Measurements from ENCODE around the gene ZNF326. TPM values are rescaled to one million over a fixed set of nuclear protein-coding genes. Genes with fewer than 3 reads are reported as not detected.
"Not testable (repeated sequence)": the region's sequence is repeated elsewhere in the genome, so short reads cannot be mapped to it uniquely, and the experiment has no call there.

The ZNF326 gene
- total and polyA plus RNA-seq, 4 donors, result 15.7 to 61.2 (median 43.3) TPM

DNA sequence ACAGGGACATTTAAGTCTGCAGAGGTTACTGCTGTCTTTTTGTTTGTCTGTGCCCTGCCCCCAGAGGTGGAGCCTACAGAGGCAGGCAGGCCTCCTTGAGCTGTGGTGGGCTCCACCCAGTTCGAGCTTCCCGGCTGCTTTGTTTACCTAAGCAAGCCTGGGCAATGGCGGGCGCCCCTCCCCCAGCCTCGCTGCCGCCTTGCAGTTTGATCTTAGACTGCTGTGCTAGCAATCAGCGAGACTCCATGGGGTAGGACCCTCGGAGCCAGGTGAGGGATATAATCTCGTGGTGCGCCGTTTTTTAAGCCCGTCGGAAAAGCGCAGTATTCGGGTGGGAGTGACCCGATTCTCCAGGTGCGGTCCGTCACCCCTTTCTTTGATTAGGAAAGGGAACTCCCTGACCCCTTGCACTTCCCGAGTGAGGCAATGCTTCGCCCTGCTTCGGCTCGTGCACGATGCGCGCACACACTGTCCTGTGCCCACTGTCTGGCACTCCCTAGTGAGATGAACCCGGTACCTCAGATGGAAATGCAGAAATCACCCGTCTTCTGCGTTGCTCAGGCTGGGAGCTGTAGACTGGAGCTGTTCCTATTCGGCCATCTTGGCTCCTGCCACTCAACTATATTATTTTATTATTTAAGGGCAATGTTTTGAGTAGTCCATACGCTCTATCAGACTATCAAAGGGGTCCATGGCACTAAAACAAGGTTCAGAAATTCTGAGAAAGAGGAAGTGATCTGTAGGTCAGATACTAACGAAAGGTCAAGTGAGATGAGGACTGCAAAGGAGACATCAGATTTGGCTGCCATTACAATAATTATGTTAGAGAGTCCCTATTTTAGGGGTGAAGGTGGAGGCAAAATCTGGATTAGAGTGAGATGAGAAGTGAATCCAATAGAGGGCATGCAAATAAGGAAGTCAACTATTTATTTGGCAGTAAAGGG, 68.1 kb downstream of the ZNF326 start:
- not testable (repeated sequence) for H3K36me3 ChIP-seq (ENCODE audit: control insufficient read depth, insufficient read depth, low read length); H3K4me3 ChIP-seq (ENCODE audit: low read depth, low read length); H3K4me1 ChIP-seq (ENCODE audit: control insufficient read depth, insufficient read depth, low read length); H3K27ac ChIP-seq (ENCODE audit: low read depth, low read length); DNase-seq (ENCODE audit: low read depth in 4 of 6, low spot score in 6 of 6); H3K9me3 ChIP-seq (ENCODE audit: control insufficient read depth, insufficient read depth, low read length); H3K27me3 ChIP-seq (ENCODE audit: control insufficient read depth, insufficient read depth, low read length)
- 90% methylated on average over 21 of the region's 31 CpGs for WGBS (ENCODE audit: insufficient coverage)

- WGBS (ENCODE audit: insufficient coverage), result 100% methylated on average over 1 of the region's 6 CpGs
- H3K4me1 ChIP-seq (ENCODE audit: control insufficient read depth, insufficient read depth, low read length); H3K27me3 ChIP-seq (ENCODE audit: control insufficient read depth, insufficient read depth, low read length); H3K27ac ChIP-seq (ENCODE audit: low read depth, low read length); DNase-seq (ENCODE audit: low read depth in 4 of 6, low spot score in 6 of 6); H3K9me3 ChIP-seq (ENCODE audit: control insufficient read depth, insufficient read depth, low read length); H3K36me3 ChIP-seq (ENCODE audit: control insufficient read depth, insufficient read depth, low read length); H3K4me3 ChIP-seq (ENCODE audit: low read depth, low read length): not testable (repeated sequence)
Observed at GRCh38 chr1:90064109-90064508, 69.2 kb downstream of the ZNF326 start.

- Histone ChIP-seq H3K36me3 (ENCODE audit: control insufficient read depth, insufficient read depth, low read length) (no peaks in the 10 kb centered on the region), H3K27ac (ENCODE audit: low read depth, low read length) (no peak overlapping the region), H3K27me3 (ENCODE audit: control insufficient read depth, insufficient read depth, low read length) (no peaks in the 10 kb centered on the region), H3K4me3 (ENCODE audit: low read depth, low read length) (no peak overlapping the region), H3K4me1 (ENCODE audit: control insufficient read depth, insufficient read depth, low read length) (no peaks in the 10 kb centered on the region), H3K9me3 (ENCODE audit: control insufficient read depth, insufficient read depth, low read length) (no peaks in the 10 kb centered on the region)
- DNase-seq (ENCODE audit: low read depth in 4 of 6, low spot score in 6 of 6), result no peak
- no CpG with 5 or more reads among the region's 3 CpGs for WGBS (ENCODE audit: insufficient coverage)
Observed at GRCh38 chr1:90067194-90067931, 72.5 kb downstream of the ZNF326 start.

DNA sequence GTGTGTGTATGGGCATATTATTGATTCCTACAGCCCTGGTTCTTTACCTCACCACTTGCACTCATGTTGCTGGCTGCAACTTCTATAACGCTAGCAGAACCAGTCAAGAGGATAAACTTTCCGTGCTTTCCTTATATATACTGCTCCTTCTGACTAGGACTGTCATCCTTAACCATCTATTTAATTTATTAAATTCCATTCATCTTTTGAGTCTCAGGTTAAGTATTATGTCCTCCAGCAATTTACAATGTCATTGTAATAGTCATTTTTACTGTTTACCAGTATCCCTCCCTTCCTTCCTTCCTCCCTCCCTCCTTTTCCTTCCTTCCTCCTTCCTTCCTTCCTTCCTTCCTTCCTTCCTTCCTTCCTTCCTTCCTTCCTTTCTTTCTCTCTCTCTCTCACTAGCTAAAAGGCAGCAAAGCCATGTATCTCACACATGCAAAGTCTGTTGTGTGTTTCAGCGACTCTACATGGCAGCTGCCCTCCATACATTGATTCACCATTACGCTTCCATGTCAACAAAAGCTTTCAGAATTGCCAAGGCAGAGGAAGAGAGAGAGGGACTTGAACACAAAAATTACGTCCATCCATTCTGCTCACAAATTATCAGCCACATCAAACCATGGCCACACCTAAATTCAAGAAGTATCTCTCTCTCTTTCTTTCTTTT, 73.8 kb downstream of the ZNF326 start:
- no peak overlapping the region for H3K4me3 ChIP-seq (ENCODE audit: low read depth, low read length)
- DNase-seq (ENCODE audit: low read depth in 4 of 6, low spot score in 6 of 6), result no peak
- H3K4me1 ChIP-seq (ENCODE audit: control insufficient read depth, insufficient read depth, low read length), result no peaks in the 10 kb centered on the region
- no peaks in the 10 kb centered on the region for H3K27me3 ChIP-seq (ENCODE audit: control insufficient read depth, insufficient read depth, low read length)
- H3K27ac ChIP-seq (ENCODE audit: low read depth, low read length), result no peak overlapping the region
- WGBS (ENCODE audit: insufficient coverage), result 100% methylated on average over 2 of the region's 5 CpGs
- H3K36me3 ChIP-seq (ENCODE audit: control insufficient read depth, insufficient read depth, low read length), result no peaks in the 10 kb centered on the region
- H3K9me3 ChIP-seq (ENCODE audit: control insufficient read depth, insufficient read depth, low read length), result no peaks in the 10 kb centered on the region

GRCh38 chr1:90074137-90074536, 79.2 kb downstream of the ZNF326 start:
- 85% methylated on average over 4 of the region's 5 CpGs for WGBS (ENCODE audit: insufficient coverage)
- Histone ChIP-seq H3K27me3 (ENCODE audit: control insufficient read depth, insufficient read depth, low read length) (no peaks in the 10 kb centered on the region), H3K4me1 (ENCODE audit: control insufficient read depth, insufficient read depth, low read length) (no peaks in the 10 kb centered on the region), H3K9me3 (ENCODE audit: control insufficient read depth, insufficient read depth, low read length) (no peaks in the 10 kb centered on the region), H3K36me3 (ENCODE audit: control insufficient read depth, insufficient read depth, low read length) (no peaks in the 10 kb centered on the region), H3K4me3 (ENCODE audit: low read depth, low read length) (no peak overlapping the region), H3K27ac (ENCODE audit: low read depth, low read length) (no peak overlapping the region)
- no peak for DNase-seq (ENCODE audit: low read depth in 4 of 6, low spot score in 6 of 6)

DNA sequence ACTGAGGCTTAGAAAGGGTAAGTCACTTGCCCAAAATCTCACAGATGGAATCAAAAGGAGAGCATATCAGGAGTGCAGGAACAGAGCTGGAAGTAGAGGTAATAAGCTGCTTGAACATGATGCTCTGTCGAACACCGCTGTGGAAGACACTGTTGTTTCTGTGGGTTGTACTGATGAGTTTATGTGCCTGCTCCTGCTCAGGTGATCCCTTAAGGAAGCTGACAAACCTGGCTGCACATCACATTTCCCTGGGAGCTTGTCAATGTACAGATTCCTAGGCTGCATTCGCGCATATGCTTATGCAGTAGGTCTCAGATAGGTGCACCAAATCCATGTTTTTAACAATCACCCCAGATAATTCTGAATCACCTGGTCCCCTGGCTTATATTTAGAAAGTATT, 79.7 kb downstream of the ZNF326 start:
- Histone ChIP-seq H3K27ac (ENCODE audit: low read depth, low read length) (no peak overlapping the region), H3K4me1 (ENCODE audit: control insufficient read depth, insufficient read depth, low read length) (no peaks in the 10 kb centered on the region), H3K27me3 (ENCODE audit: control insufficient read depth, insufficient read depth, low read length) (no peaks in the 10 kb centered on the region), H3K4me3 (ENCODE audit: low read depth, low read length) (no peak overlapping the region), H3K9me3 (ENCODE audit: control insufficient read depth, insufficient read depth, low read length) (no peaks in the 10 kb centered on the region), H3K36me3 (ENCODE audit: control insufficient read depth, insufficient read depth, low read length) (no peaks in the 10 kb centered on the region)
- peak in 1 of 6 donors; percentile 73 for DNase-seq (ENCODE audit: low read depth in 4 of 6, low spot score in 6 of 6)
- 78% methylated on average over 2 of the region's 4 CpGs for WGBS (ENCODE audit: insufficient coverage)

GRCh38 chr1:90074970-90075391, 80.1 kb downstream of the ZNF326 start:
- Histone ChIP-seq H3K9me3 (ENCODE audit: control insufficient read depth, insufficient read depth, low read length) (no peaks in the 10 kb centered on the region), H3K4me1 (ENCODE audit: control insufficient read depth, insufficient read depth, low read length) (no peaks in the 10 kb centered on the region), H3K4me3 (ENCODE audit: low read depth, low read length) (no peak overlapping the region), H3K36me3 (ENCODE audit: control insufficient read depth, insufficient read depth, low read length) (no peaks in the 10 kb centered on the region), H3K27me3 (ENCODE audit: control insufficient read depth, insufficient read depth, low read length) (no peaks in the 10 kb centered on the region), H3K27ac (ENCODE audit: low read depth, low read length) (no peak overlapping the region)
- DNase-seq (ENCODE audit: low read depth in 4 of 6, low spot score in 6 of 6), result peak; percentile 15 to 93 (median 36)
- 38% methylated on average over 1 of the region's 1 CpG for WGBS (ENCODE audit: insufficient coverage)

- Histone ChIP-seq H3K27ac (ENCODE audit: low read depth, low read length) (no peak overlapping the region), H3K9me3 (ENCODE audit: control insufficient read depth, insufficient read depth, low read length) (no peaks in the 10 kb centered on the region), H3K4me1 (ENCODE audit: control insufficient read depth, insufficient read depth, low read length) (no peaks in the 10 kb centered on the region), H3K4me3 (ENCODE audit: low read depth, low read length) (no peak overlapping the region), H3K27me3 (ENCODE audit: control insufficient read depth, insufficient read depth, low read length) (no peaks in the 10 kb centered on the region), H3K36me3 (ENCODE audit: control insufficient read depth, insufficient read depth, low read length) (no peaks in the 10 kb centered on the region)
- 89% methylated on average over 4 of the region's 7 CpGs for WGBS (ENCODE audit: insufficient coverage)
- DNase-seq (ENCODE audit: low read depth in 4 of 6, low spot score in 6 of 6), result no peak
Observed at GRCh38 chr1:90083995-90084394, 89.1 kb downstream of the ZNF326 start.

All from spinal cord (tissue), 10 donors.